Tibial nerve (tissue), 4 donors: ENCODE measurements around the gene FAM9B.

Experiments used
- EP300 ChIP-seq, 2 donors: sonication (generic); formaldehyde crosslinking; IDR thresholded peaks; one replicate each; pipeline ENCODE4 v1.6.1; 2017; ENCODE audit warnings: antibody characterized with exemption in 2 of 2, mild to moderate bottlenecking in 1 of 2
- POLR2A ChIP-seq, 2 donors: fragments of 450-650 bp; IDR thresholded peaks; one replicate each; pipeline ENCODE4 v1.6.1; 2017; ENCODE audit warnings: antibody characterized with exemption in 2 of 2, mild to moderate bottlenecking in 2 of 2, moderate library complexity in 2 of 2
- TF ChIP-seq, protein P1 (sequence below), 5 experiments: fragments of 200-600 bp in 3 of 5; fragments of 450-650 bp in 2 of 5; sonication (generic) in 3 of 5; IDR thresholded peaks; one replicate each; pipeline ENCODE4 v1.5.1; 2016 to 2019; ENCODE audit warnings: antibody characterized with exemption in 5 of 5, mild to moderate bottlenecking in 3 of 5, moderate library complexity in 2 of 5

DNA sequence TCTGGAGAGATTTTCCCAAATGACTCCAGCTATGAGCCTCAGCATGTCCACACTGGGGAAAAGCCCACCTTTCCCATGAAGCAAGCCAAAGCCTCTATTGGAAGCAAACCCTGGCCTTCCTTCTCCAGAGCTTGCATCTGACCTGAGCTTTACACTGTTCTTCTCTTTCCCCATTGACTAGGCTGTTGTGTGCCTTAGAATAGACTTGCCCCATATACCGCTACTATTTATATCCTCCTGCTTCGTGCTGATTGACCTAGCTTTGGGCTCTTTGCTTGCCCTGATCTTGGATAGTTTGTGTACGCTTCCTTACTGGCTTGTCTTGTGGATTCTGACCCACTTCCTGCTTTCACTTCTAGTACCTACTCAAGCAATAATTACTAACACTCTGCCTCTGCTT, 30.9 kb downstream of the FAM9B start:
- TF ChIP-seq POLR2A (IDR thresholded peaks at IDR 0.05) (no peak), EP300 (IDR thresholded peaks at IDR 0.05) (no peak)
- TF ChIP-seq, protein P1, sequence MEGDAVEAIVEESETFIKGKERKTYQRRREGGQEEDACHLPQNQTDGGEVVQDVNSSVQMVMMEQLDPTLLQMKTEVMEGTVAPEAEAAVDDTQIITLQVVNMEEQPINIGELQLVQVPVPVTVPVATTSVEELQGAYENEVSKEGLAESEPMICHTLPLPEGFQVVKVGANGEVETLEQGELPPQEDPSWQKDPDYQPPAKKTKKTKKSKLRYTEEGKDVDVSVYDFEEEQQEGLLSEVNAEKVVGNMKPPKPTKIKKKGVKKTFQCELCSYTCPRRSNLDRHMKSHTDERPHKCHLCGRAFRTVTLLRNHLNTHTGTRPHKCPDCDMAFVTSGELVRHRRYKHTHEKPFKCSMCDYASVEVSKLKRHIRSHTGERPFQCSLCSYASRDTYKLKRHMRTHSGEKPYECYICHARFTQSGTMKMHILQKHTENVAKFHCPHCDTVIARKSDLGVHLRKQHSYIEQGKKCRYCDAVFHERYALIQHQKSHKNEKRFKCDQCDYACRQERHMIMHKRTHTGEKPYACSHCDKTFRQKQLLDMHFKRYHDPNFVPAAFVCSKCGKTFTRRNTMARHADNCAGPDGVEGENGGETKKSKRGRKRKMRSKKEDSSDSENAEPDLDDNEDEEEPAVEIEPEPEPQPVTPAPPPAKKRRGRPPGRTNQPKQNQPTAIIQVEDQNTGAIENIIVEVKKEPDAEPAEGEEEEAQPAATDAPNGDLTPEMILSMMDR (IDR thresholded peaks at IDR 0.05) = no peak
